Body of pancreas (tissue), 4 donors: ENCODE measurements around the gene SCEL.

Experiments used
- POLR2A ChIP-seq, 3 donors: fragments of 450-650 bp; IDR thresholded peaks; one replicate each; pipeline ENCODE4 v1.6.1; 2016; ENCODE audit warnings: antibody characterized with exemption in 3 of 3, mild to moderate bottlenecking in 2 of 3
- TF ChIP-seq, protein P1 (sequence below), 7 experiments: fragments of 450-650 bp in 4 of 7; fragments of 200-600 bp in 3 of 7; sonication (generic) in 3 of 7; IDR thresholded peaks; one replicate each; pipeline ENCODE4 v1.5.1; 2016 to 2019; ENCODE audit warnings: antibody characterized with exemption in 7 of 7

DNA sequence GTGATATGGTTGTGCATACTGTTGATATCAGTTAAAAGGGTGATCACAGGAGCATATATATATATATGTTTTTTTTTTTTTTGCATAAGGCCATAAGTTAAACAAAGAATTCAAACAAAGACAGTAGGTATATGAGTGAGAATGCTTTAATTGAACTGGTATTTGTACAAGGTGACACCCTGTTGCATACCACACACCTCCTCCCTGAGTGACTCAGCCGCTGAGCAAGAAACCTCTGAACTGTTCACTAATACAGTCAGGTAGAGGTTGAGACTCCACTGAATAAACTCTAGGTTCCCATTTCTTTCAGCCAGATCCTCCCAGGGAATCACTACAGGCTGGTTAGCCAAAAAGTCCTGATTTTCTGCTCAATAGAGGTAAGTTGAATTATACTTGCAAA is at the start of gene SCEL:
- TF ChIP-seq, protein P1, sequence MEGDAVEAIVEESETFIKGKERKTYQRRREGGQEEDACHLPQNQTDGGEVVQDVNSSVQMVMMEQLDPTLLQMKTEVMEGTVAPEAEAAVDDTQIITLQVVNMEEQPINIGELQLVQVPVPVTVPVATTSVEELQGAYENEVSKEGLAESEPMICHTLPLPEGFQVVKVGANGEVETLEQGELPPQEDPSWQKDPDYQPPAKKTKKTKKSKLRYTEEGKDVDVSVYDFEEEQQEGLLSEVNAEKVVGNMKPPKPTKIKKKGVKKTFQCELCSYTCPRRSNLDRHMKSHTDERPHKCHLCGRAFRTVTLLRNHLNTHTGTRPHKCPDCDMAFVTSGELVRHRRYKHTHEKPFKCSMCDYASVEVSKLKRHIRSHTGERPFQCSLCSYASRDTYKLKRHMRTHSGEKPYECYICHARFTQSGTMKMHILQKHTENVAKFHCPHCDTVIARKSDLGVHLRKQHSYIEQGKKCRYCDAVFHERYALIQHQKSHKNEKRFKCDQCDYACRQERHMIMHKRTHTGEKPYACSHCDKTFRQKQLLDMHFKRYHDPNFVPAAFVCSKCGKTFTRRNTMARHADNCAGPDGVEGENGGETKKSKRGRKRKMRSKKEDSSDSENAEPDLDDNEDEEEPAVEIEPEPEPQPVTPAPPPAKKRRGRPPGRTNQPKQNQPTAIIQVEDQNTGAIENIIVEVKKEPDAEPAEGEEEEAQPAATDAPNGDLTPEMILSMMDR (IDR thresholded peaks at IDR 0.05) = no peak
- TF ChIP-seq POLR2A (IDR thresholded peaks at IDR 0.05) = no peak
